HG03280 (cell line): Measurements from ENCODE around the gene FSHR.

Experiments used
- ATAC-seq: cut with Tn5 transposase; IDR thresholded peaks from one replicate; pipeline ENCODE4 v1.9.1; 2021; ENCODE audit warnings: mild to moderate bottlenecking, moderate library complexity; ENCODE audit not compliant: unreplicated experiment

Gene FSHR

DNA sequence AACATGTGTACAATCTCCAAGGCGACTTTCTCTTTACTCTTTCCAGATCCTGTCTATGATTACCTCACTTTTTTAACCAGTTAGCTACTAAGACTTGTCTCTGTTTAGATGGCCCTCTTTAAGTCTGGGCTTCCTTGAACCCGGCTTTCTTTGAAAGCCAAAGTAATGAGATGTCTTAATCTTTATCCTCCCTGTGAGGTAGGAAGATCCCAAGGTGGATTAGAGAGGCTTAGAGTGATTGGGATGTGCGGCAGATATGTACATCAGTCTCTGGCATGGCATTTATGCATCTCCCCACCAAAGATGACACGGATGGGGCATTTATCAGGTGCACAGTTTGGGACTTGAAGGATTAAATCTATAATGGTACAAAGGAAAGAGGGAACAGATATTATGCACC is 186.3 kb downstream of the FSHR start:
- ATAC-seq: no peak

DNA sequence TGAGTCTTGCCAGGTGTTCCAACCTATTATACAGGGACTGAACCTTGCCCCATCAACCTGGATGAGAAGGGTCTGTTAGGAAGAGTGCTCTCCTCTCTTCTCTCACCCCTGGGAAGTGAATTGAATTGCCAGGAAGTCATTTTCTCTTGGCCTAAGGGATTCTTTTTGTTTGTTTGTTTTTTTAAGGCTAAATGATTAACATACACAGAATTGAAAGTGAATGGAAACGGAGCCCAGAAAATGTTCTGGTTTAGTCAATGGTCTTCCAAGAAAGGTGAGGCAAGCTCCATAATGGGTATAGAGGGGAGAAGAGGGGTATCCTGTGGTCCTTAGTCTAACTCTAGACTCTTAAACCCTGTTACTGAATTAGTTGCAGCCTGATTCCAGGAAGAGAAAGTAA is 189.1 kb downstream of the FSHR start:
- no peak for ATAC-seq

DNA sequence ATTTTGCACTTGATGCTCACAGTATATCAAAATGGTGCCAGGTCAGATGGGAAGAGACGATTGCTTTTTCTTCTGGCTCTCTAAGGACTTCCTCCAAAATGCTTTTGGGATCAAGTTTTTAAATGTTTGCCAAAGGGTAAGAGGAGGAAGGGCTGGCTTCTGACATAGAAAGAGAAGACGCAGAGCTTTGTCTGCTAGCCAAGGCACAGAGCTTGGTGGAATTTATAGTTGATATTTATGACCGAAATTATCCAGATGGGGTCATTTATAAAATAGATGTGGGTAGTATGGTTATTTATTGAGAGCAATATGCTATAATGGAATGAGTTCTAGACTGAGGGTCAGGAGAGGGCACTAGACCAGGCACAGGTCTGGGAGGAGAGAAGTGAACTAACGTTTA is 193.3 kb downstream of the FSHR start:
- ATAC-seq: no peak

DNA sequence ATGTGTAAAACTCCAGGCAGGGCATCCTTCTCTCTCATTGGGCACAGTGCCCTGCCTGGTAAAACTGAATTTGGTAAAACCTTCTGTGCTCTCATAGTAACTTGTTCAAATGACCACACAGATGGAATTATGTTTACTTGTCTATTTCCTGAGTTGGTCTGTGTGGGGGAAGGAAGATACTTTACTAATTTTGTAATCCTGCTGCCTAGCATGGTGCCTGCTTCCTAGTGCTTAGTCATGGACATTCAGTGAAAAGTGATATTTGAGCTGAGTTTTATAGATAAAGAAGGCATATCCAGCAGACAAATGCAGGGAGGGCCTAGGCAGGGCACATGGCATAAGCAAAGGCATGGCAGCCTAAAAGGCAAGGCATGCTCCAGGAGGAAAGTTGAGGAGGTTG is 199.4 kb downstream of the FSHR start:
- no peak for ATAC-seq

GRCh38 chr2:48954311-48954710 is 200.0 kb downstream of the FSHR start:
- no peak for ATAC-seq

GRCh38 chr2:48952614-48953013 is 201.7 kb downstream of the FSHR start:
- ATAC-seq: no peak

- no peak for ATAC-seq
Observed at GRCh38 chr2:48952143-48952542, 202.2 kb downstream of the FSHR start.

- no peak for ATAC-seq
Observed at GRCh38 chr2:48948400-48949125, 205.8 kb downstream of the FSHR start.

DNA sequence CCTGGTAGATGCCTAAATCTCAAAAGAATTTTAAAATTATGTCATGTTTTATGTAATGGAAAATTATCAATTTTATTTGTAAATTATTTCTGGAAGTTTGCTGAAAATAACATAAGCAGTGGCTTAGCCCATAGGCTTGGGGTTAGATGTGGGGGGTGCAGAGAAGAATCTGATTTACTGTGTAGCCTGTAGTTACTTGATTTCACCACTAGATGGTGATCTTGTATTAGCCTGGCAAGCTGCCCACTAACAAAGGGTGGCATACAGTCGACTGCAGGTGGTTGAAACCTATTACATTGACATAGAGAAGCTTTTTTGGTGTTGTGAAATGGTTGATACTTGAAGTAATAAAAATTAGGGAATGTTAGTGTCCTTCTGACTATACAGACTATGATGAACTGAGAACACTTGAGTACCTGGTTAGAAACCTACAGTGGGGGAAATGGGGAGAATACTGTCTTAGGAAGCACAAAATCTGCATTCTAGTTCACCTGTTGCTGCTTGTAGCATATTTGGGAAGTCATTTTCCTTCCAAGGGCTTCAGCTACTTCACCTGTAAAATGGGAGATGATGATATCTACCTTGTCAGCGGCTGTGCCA is 207.8 kb downstream of the FSHR start:
- peak; percentile 94 for ATAC-seq

- no peak for ATAC-seq
Observed at GRCh38 chr2:48944956-48945355, 209.4 kb downstream of the FSHR start.

GRCh38 chr2:48943436-48943835 is 210.9 kb downstream of the FSHR start:
- no peak for ATAC-seq

DNA sequence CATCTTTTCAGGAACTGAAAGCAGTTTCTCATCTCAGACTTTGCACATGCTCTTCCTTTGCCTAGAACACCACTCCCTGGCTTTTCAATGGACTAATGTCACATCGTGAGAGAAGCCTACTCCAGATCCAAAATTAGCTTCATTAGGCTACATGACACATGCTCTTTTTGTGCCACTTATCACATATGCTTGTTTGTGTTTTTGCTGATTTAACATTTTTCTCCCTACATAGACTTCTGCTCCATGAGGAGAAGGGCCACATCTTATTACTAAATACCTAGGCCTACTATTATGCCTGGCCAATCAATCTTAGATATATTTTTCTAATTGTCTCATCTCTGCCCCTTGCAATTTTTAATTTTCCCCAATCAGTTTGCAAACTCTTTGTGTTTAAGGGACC is 212.4 kb downstream of the FSHR start:
- no peak for ATAC-seq

DNA sequence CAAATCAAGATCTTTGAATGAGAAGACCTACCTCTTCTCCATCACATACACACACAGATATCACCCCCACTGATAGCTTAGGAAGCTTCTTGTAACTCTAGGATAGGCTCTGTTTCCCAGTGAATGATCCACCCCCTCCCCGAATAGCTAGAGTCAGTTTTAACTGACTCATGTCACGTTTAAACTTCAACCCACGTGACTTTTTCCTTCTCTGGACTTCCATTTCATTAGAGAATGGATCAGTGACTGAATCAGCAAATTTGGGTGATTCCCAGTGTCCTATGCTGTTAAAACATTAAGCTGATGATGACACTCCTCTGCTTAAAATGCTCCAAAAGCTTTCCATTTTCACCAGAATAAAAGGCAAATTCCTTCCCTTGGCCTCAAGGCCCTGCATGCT is 212.9 kb downstream of the FSHR start:
- no peak for ATAC-seq

DNA sequence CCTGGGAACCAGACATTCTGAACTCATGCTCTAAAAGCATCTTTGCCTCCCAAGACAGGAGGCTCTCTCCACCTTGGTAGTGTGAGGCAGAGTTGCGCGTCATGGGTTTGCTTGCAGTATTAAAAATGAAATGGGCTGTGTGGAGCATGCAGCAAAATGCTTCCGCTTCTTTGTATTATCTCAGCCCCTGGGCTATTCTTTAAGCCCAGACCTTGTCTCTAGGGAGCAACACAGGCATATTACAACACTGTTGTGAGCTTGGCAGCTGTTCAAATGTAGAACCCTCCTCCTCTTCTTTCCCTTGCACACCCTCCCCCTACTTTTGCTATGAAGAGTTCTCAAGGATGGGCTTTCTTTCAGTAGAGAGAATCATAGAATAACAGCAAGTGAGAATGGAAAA is 213.7 kb downstream of the FSHR start:
- no peak for ATAC-seq

- ATAC-seq: no peak
Observed at GRCh38 chr2:48939232-48939631, 215.1 kb downstream of the FSHR start.

DNA sequence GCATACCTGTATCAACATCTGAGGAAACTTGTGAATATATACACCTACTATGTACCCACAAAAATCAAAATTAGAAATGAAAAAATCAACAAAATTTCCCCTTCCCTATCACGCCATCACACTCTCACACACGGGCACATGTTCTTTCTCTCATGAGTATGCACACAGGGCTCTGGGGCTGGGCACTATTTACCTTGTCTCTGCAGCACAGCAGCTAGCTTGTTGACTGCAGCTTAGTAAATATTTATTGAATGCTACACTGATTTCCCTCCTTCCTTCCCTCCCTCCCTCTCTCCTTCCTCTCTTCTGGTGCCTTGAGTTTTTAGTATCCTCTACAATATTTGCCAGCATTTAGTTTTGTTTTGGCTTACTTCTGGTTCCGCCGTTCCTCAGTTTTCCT is 216.1 kb downstream of the FSHR start:
- no peak for ATAC-seq

- no peak for ATAC-seq
Observed at GRCh38 chr2:48934807-48935206, 219.5 kb downstream of the FSHR start.

DNA sequence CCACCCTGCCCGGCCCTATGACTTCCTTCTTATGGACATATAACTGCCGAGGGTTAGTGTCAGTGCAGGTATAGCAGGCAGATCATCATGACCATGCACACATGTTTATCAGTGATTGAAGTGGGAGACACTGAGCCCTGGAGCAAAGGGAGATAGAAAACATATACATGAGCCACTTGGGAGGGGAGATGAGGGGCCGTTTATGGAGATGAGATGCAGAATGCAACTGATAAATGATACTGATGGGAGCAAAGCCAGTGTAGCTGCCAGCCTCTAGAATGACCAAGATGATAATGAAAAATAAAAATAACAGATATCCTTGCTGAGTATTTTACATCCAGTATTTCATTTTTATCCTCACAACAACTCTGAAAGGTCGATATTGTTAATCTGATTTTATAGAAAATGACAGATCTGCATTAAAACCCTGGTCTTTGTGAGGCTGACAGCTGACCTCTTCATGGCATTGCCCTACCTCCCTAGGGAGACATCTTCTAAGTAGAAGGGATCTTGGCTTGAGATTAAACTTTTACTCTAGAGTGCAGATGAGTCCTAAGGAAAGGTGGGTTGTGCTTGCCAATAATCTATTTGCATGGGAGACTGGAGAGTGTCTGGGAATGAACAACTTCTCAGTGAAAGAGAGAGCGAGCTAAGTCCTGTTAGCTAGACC is 220.4 kb downstream of the FSHR start:
- ATAC-seq: no peak

GRCh38 chr2:48932667-48933066 is 221.6 kb downstream of the FSHR start:
- ATAC-seq: no peak

DNA sequence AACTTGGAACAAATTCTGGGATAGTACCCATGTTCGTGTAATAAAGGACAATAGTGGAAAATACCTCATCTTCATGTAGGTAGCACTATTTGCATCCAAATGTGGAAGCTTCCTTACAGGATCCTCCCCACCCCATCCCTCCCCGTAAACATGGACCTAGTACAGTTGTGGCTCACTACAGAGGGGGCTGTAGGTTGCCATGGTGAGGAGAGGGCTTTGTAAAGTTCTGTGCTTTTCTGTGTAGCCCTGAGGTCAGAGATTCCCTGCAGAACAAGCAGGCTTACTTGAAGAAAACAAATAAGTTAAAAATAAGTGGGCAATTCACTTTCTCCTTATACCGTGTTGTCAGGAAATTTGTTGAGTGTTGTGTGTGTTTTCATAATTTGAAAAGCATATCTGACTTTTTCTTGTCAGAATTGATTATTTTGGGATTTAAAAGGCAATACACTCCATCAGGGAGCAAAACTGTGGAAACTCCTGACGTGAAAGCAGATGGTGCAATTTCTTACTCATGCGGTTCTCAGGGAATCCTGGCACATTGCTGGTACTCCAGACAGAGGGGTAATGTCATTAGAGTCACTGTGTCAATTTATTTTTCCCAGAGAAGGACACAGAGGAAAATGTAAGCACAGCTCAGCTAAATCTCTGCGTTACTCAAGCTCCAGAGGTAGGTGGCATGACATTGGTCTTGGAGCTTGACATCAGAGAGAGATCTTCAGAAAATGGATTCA is 224.6 kb downstream of the FSHR start:
- no peak for ATAC-seq

- ATAC-seq: no peak
Observed at GRCh38 chr2:48927355-48927754, 227.0 kb downstream of the FSHR start.

DNA sequence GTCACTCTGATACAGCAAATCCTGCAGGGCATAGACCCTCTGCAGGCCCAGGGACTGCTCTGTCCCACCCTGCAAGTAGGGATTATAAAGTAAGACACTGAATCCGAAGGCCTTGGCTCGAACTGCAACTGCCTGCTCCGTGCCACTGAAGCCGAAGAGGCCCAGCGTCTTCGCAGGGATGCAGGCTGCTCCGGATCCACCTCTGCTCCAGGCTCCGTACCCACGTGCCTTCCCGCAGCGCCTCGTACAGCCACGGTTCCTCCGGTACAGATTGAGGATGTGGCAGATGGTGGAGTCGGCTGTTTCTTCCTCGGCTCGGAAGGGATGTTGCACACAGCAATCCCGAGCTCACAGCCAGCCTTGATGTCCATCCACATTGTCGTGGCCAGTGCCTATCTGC is 238.4 kb downstream of the FSHR start:
- ATAC-seq: no peak
